Vagina (tissue), 2 donors: Measurements from ENCODE around the gene GAB3.

Experiments
- CTCF ChIP-seq, 3 experiments: fragments of 450-650 bp in 2 of 3; fragments of 200-600 bp in 1 of 3; sonication (generic) in 1 of 3; IDR thresholded peaks; one replicate each; pipeline ENCODE4 v1.5.1; 2017 to 2019; ENCODE audit warnings: antibody characterized with exemption in 3 of 3, mild to moderate bottlenecking in 2 of 3, moderate library complexity in 2 of 3
- POLR2A ChIP-seq, 2 donors: fragments of 450-650 bp; IDR thresholded peaks; one replicate each; pipeline ENCODE4 v1.6.1; 2017; ENCODE audit warnings: antibody characterized with exemption in 2 of 2, mild to moderate bottlenecking in 2 of 2, moderate library complexity in 2 of 2
- POLR2AphosphoS5 ChIP-seq, 2 donors: sonication (generic); formaldehyde crosslinking; IDR thresholded peaks; one replicate each; pipeline ENCODE4 v1.9.0; 2017; ENCODE audit warnings: antibody characterized with exemption in 2 of 2, mild to moderate bottlenecking in 2 of 2, low read depth in 1 of 2; ENCODE audit not compliant: insufficient read depth in 1 of 2

- TF ChIP-seq CTCF (IDR thresholded peaks at IDR 0.05) (no peak), POLR2A (IDR thresholded peaks at IDR 0.05) (no peak), POLR2AphosphoS5 (IDR thresholded peaks at IDR 0.05; ENCODE audit: insufficient read depth in 1 of 2, low read depth in 1 of 2) (no peak)
Measured at GRCh38 chrX:154652311-154653047, 98.4 kb downstream of the GAB3 start.
